Right lung (tissue), 5 donors: ENCODE data around the gene MYO15B. TPM values are rescaled to one million over a fixed set of nuclear protein-coding genes. Genes with fewer than 3 reads are reported as not detected.
"Not testable (repeated sequence)": the region's sequence is repeated elsewhere in the genome, so short reads cannot be mapped to it uniquely, and the experiment has no call there.

Experiments
- DNase-seq, 2 donors: peaks; one replicate each; pipeline ENCODE4 v3.0.0-alpha.2; 2013
- polyA plus RNA-seq, 5 donors: library from polyadenylated mRNA; unstranded; fragments of 120-200 nt; gene quantifications; one replicate each; pipeline versions ENCODE4 v1.2.1 to v1.2.3, GENCODE V29; 2013; ENCODE audit warnings: inconsistent platforms in 1 of 5, low replicate concordance in 1 of 5; ENCODE audit not compliant: insufficient read length in 5 of 5, insufficient read depth in 1 of 5

MYO15B gene
- polyA plus RNA-seq, 5 donors, result 181 to 260 (median 240) TPM

GRCh38 chr17:75574404-75575036 lies 13.1 kb upstream of the MYO15B start:
- no peak for DNase-seq

DNA sequence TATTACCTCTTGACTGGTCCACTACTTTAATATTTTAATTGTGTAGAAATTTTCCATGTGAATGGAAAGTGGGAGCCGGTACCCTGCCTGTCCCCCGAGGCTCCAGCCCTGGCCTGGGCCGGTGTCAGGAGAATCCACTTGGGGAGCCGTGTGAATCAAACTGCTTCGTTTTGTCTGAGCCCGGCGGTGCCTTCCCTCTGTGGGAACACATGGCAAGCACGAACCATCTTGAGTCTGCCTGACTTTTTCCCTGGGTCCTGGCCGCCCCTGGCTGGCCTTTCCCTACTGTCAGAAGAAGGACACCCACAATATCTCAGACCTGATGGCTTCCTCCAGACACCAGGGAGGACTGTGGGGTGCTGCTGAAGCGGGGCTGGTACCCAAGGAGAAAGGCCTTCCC lies 12.4 kb upstream of the MYO15B start:
- DNase-seq, result no peak

GRCh38 chr17:75575728-75576127 lies 11.9 kb upstream of the MYO15B start:
- DNase-seq, result no peak

GRCh38 chr17:75576661-75577060 lies 10.9 kb upstream of the MYO15B start:
- no peak for DNase-seq

DNA sequence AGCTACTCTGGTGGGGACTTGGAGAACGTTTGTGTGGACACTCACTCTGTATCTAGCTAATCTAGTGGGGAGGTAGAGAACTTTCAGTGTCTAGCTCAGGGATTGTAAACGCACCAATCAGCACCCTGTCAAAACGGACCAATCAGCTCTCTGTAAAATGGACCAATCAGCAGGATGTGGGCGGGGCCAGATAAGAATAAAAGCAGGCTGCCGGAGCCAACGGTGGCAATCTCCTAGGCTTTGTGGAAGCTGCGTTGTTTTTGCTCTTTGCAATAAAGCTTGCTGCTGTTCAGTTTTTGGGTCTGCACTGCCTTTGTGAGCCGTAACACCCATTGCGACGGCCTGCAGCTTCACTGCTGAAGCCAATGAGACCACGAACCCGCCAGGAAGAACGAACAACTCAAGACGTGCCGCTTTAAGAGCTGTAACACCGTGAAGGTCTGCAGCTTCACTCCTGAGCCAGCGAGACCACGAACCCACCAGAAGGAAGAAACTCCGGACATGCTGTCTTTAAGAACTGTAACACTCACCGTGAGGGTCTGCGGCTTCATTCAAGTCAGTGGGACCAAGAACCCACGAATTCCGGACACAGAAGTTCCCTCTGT lies 6.4 kb upstream of the MYO15B start:
- DNase-seq, result not testable (repeated sequence)

GRCh38 chr17:75583197-75583596 lies 4.4 kb upstream of the MYO15B start:
- not testable (repeated sequence) for DNase-seq

DNA sequence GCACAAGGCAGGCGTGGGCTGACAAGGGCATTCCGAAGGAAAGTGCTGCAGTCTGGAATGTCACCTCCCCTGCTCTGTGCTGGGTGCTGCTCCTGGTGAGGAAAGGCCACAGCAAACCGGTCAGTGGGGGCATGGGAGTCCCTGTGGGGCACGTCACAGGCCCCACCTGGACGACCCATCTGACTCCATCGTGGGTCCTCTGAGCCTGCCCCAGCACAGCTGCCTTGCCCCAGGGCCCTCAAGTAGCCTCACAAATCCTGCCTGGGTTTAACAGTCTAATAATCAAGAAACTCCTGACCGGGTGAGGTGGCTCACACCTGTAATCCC lies 2.8 kb upstream of the MYO15B start:
- DNase-seq, result no peak

- peak; percentile 42 to 69 for DNase-seq
Measured at GRCh38 chr17:75588596-75589011, 1.0 kb downstream of the MYO15B start.

- peak; percentile 90 to 92 for DNase-seq
Measured at GRCh38 chr17:75589012-75589918, 1.7 kb downstream of the MYO15B start.

- DNase-seq, result no peak
Measured at GRCh38 chr17:75589919-75590303, 2.3 kb downstream of the MYO15B start.

DNA sequence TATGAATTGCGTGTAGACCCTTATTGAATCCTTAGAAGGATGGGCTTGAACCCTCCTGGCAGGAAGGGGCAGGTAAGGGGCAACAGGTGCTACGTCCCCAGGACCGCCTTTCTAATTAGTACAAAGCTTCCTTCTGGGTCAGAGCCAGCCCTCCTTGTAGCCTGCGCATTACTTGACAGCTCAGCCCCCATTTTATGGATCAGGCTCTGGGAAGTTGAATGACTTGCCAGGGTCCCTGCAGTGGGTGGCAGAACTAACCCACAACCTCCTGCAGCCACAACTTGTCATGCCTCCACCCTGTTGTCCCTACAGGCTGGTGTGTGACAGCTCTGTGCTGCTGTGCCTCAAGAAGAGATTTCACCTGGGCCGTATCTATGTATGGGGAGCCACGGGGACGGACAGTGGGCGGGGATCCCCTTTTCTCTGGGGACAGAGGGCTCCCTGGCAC lies 2.7 kb downstream of the MYO15B start:
- DNase-seq, result no peak

- no peak for DNase-seq
Measured at GRCh38 chr17:75590849-75591721, 3.5 kb downstream of the MYO15B start.

DNA sequence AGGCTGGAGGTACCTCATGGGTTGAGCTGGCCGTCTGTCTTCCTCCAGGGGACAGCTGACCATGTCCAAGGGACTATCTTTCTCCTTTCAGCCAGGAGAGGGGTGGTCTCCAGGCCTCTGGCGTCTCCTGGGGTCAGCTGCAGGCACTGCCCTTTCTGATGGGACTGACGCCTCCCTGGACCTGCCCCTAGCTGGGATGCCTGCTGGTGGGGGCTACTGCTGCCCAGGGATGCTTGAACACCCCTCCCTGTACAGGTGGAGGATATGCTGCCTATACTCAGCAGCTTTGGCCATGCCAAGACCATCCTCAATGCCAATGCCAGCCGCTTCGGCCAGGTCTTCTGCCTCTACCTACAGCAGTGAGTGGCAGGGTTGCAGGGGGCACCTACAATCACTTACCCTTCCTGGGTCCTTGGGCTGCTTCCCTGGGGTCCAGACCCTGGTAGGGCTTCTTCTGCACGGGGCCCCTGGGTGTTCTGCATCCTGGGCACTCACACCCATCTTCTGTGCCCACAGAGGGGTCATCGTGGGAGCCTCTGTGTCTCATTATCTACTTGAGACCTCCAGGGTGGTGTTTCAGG lies 4.2 kb downstream of the MYO15B start:
- no peak for DNase-seq

GRCh38 chr17:75592348-75593020 lies 4.9 kb downstream of the MYO15B start:
- DNase-seq, result no peak

- not testable (repeated sequence) for DNase-seq
Measured at GRCh38 chr17:75593430-75593829, 5.8 kb downstream of the MYO15B start.

DNA sequence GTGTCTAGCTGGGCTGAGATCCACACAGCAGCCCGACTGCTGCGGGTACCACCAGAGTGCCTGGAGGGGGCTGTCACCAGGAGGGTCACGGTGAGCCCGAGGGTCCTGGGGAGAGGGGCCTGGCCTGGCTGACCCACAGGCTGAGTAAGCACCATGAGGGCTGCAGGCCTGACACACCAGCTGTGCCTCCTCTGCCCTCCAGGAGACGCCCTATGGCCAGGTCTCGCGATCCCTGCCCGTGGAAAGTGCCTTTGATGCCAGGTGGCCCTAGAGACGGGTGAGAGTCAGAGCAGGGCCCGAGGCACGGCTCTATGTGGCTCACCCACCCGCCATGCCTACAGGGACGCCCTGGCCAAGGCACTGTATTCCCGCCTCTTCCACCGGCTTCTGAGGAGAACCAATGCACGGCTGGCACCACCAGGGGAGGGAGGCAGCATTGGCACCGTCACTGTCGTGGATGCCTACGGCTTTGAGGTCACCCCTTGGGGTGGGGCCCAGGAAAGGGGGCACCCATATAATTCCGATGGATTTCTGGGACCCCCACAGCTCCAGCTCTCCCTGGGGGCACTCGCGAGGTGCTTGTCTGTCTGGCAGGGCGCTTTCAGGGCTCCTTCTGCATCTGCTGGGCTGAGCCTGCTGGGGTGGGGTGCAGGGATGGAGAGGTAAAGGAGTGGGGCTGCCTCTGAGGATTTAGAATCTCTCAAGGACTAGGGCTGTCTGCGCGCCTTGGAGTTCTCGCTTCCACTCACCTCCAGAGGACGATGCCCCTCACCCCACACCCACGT lies 7.1 kb downstream of the MYO15B start:
- no peak for DNase-seq

GRCh38 chr17:75595284-75595919 lies 7.8 kb downstream of the MYO15B start:
- no peak for DNase-seq

DNA sequence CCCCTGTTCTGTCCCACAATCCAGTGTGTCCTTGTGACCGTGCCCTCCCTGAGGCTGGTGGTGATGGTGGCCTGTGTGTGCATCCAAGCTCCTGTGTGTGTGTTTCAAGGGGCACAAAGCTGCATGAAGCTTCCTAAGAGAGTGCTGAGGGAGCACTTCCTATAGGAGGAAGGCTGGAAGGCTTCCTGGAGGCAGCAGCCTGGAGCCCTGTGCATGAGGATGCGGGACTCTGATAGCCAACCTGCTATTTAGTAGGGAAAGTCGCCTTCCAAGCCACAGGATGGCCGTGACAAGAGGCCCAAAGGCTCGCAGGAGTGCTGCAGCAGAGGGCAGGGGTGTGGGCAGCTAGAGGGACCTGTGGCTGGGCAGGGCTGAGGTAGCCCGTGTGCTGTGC lies 8.3 kb downstream of the MYO15B start:
- no peak for DNase-seq

DNA sequence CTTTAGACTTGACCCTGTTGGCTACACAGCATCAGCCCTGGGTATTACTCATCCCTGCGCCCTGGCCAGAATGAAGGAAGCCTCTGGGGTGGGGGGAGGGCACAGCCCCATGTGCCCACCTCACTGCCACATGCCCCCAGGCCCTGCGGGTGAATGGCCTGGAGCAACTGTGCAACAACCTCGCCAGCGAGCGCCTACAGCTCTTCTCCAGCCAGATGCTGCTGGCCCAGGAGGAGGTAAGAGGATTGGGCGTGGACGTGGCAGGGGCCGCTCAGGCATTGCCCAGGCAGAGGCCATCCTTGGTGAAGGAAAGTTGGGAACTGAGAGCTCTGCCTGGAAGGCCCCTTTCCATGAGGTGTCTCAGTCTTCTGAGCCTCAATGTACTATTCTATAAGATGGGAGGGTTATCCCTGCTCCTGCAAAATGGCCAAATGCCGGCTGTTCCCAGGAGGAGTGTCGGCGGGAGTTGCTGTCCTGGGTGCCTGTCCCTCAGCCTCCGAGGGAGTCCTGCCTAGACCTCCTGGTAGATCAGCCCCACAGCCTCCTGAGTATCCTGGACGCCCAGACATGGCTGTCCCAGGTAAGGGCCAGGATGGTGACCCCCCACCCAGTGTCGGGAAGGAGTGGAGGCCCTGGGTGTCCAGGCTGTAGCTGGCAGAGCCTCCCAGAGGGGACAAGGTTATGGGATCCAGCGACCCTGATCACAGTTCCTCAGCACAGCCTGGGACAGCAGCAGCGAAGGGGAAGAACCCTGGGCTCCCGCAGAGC lies 8.9 kb downstream of the MYO15B start:
- DNase-seq, result no peak
